Measurements from ENCODE around the gene CTNNBL1. TPM values are rescaled to one million over a fixed set of nuclear protein-coding genes. Genes with fewer than 3 reads are reported as not detected.

The CTNNBL1 gene
- total RNA-seq, 1 donor from 2014 or later, result 87.7 TPM

- DNase-seq (ENCODE audit: low read depth, low spot score), result no peak
- H3K27ac Mint-ChIP-seq (ENCODE audit: unreplicated experiment), result no peak overlapping the region
- H3K9me3 Mint-ChIP-seq, result no peaks in the 10 kb centered on the region
Measured at GRCh38 chr20:37828684-37829083, 134.9 kb downstream of the CTNNBL1 start.

DNA sequence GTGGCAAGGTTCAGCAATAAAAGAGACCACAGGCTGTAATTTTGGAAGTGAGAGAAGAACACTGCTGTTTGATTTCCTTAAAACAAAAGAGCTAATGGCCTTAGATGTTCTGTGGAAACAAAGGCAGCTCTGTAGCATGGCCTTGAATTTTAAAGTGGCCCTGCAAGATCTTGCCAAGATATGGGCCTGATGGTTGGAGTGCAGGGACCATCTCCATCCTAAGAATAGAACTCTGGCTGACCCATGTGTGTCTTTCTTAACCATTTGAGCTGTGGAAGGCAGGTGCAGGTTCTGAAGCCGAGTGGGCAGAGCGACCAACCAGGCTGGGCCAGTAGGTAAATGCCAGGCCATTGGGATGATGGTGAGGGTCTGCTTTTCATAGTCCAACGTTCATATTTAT lies 135.3 kb downstream of the CTNNBL1 start:
- peaks cover 6% of the 10 kb centered on the region for H3K4me1 Mint-ChIP-seq
- TF ChIP-seq, protein P1, sequence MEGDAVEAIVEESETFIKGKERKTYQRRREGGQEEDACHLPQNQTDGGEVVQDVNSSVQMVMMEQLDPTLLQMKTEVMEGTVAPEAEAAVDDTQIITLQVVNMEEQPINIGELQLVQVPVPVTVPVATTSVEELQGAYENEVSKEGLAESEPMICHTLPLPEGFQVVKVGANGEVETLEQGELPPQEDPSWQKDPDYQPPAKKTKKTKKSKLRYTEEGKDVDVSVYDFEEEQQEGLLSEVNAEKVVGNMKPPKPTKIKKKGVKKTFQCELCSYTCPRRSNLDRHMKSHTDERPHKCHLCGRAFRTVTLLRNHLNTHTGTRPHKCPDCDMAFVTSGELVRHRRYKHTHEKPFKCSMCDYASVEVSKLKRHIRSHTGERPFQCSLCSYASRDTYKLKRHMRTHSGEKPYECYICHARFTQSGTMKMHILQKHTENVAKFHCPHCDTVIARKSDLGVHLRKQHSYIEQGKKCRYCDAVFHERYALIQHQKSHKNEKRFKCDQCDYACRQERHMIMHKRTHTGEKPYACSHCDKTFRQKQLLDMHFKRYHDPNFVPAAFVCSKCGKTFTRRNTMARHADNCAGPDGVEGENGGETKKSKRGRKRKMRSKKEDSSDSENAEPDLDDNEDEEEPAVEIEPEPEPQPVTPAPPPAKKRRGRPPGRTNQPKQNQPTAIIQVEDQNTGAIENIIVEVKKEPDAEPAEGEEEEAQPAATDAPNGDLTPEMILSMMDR (conservative IDR thresholded peaks at IDR 0.05), result no peak
- H3K27ac Mint-ChIP-seq (ENCODE audit: unreplicated experiment), result no peak overlapping the region
- no peaks in the 10 kb centered on the region for H3K27me3 Mint-ChIP-seq (ENCODE audit: low read depth)
- no peaks in the 10 kb centered on the region for H3K36me3 Mint-ChIP-seq (ENCODE audit: low read depth)
- no peak for DNase-seq (ENCODE audit: low read depth, low spot score)
- no peak overlapping the region for H3K4me3 Mint-ChIP-seq
- no peaks in the 10 kb centered on the region for H3K9me3 Mint-ChIP-seq

More at GRCh38 chr20:37828684-37829083, 134.9 kb downstream of the CTNNBL1 start:
- Mint-ChIP-seq H3K36me3 (ENCODE audit: low read depth) (no peaks in the 10 kb centered on the region), H3K4me1 (peaks cover 7% of the 10 kb centered on the region), H3K27me3 (ENCODE audit: low read depth) (no peaks in the 10 kb centered on the region), H3K4me3 (no peak overlapping the region)
- TF ChIP-seq, protein P1 (conservative IDR thresholded peaks at IDR 0.05), result no peak

GRCh38 chr20:37833221-37833896 lies 139.5 kb downstream of the CTNNBL1 start:
- peak overlapping the region; percentile 78 for H3K27ac Mint-ChIP-seq (ENCODE audit: unreplicated experiment)
- TF ChIP-seq, protein P1 (conservative IDR thresholded peaks at IDR 0.05), result no peak
- H3K4me1 Mint-ChIP-seq, result peaks cover 21% of the 10 kb centered on the region
- peaks cover 3% of the 10 kb centered on the region for H3K36me3 Mint-ChIP-seq (ENCODE audit: low read depth)
- peaks cover 3% of the 10 kb centered on the region for H3K9me3 Mint-ChIP-seq
- no peak for DNase-seq (ENCODE audit: low read depth, low spot score)
- no peaks in the 10 kb centered on the region for H3K27me3 Mint-ChIP-seq (ENCODE audit: low read depth)
- H3K4me3 Mint-ChIP-seq, result no peak overlapping the region

- no peak for DNase-seq (ENCODE audit: low read depth, low spot score)
- Mint-ChIP-seq H3K27me3 (ENCODE audit: low read depth) (no peaks in the 10 kb centered on the region), H3K36me3 (ENCODE audit: low read depth) (peaks cover 3% of the 10 kb centered on the region)
Measured at GRCh38 chr20:37836926-37837325, 143.1 kb downstream of the CTNNBL1 start.

DNA sequence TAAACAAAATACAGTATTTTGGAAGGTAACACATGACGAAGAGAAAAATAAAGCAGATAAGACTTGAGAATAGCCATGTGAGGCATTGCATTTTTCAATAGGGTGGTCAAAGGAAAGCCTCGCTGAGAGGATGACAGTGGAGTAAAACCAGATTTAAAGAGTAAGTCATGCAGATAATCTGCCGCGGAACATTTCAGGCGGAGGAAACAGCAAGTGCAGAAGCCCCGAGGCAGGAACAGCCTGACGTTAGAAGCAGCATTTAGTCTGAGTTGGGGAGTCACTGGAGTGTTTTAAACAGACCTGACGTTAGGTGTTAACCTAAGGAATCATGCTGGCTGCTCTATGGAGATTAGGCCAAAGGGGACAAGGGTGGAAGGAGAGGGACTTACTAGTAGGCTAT lies 144.1 kb downstream of the CTNNBL1 start:
- TF ChIP-seq, protein P1 (conservative IDR thresholded peaks at IDR 0.05), result no peak
- no peak for DNase-seq (ENCODE audit: low read depth, low spot score)
- H3K4me1 Mint-ChIP-seq, result peaks cover 45% of the 10 kb centered on the region
- peaks cover 6% of the 10 kb centered on the region for H3K36me3 Mint-ChIP-seq (ENCODE audit: low read depth)
- peaks cover 3% of the 10 kb centered on the region for H3K9me3 Mint-ChIP-seq
- no peak overlapping the region for H3K27ac Mint-ChIP-seq (ENCODE audit: unreplicated experiment)
- no peaks in the 10 kb centered on the region for H3K27me3 Mint-ChIP-seq (ENCODE audit: low read depth)
- no peak overlapping the region for H3K4me3 Mint-ChIP-seq

More at GRCh38 chr20:37836926-37837325, 143.1 kb downstream of the CTNNBL1 start:
- TF ChIP-seq, protein P1 (conservative IDR thresholded peaks at IDR 0.05), result no peak
- Mint-ChIP-seq H3K9me3 (peaks cover 3% of the 10 kb centered on the region), H3K27ac (ENCODE audit: unreplicated experiment) (no peak overlapping the region), H3K4me1 (peaks cover 36% of the 10 kb centered on the region), H3K4me3 (no peak overlapping the region)
